Neural crest cell (in vitro differentiated cells): ENCODE data around the gene CHMP4A. TPM values are rescaled to one million over a fixed set of nuclear protein-coding genes. Genes with fewer than 3 reads are reported as not detected.

Experiments used
- DNase-seq: peaks from one replicate; pipeline ENCODE4 v3.0.0; 2021; ENCODE audit warnings: low read depth, mixed read lengths, low spot score
- H3K27ac Mint-ChIP-seq: one replicate; pipeline ENCODE4 v1.8.0; 2021; ENCODE audit warnings: mild to moderate bottlenecking, mixed read lengths; ENCODE audit not compliant: unreplicated experiment
- H3K27me3 Mint-ChIP-seq: 2 replicates; pipeline ENCODE4 v1.8.0; 2021; ENCODE audit warnings: low read depth, mild to moderate bottlenecking, mixed read lengths
- H3K36me3 Mint-ChIP-seq: 2 replicates; pipeline ENCODE4 v1.8.0; 2021; ENCODE audit warnings: low read depth, mild to moderate bottlenecking, mixed read lengths
- H3K4me1 Mint-ChIP-seq: 2 replicates; pipeline ENCODE4 v1.8.0; 2021; ENCODE audit warnings: mixed read lengths
- H3K4me3 Mint-ChIP-seq: one replicate; pipeline ENCODE4 v1.8.0; 2021; ENCODE audit warnings: mild to moderate bottlenecking, mixed read lengths
- H3K9me3 Mint-ChIP-seq: 2 replicates; pipeline ENCODE4 v1.8.0; 2021; ENCODE audit warnings: mixed read lengths
- CTCF ChIP-seq: fragments of 200-600 bp; sonication (generic); conservative IDR thresholded peaks from 2 replicates; pipeline ENCODE4 v1.5.0; 2021; ENCODE audit warnings: antibody characterized with exemption, mild to moderate bottlenecking
- total RNA-seq: library from RNA; stranded (reverse); gene quantifications from 2 replicates; pipeline ENCODE4 v1.2.1, GENCODE V29; 2021

CHMP4A gene
- total RNA-seq, 1 donor from 2014 or later, result 44.7 TPM

- H3K27me3 Mint-ChIP-seq, result no peaks in the 10 kb centered on the region
- no peaks in the 10 kb centered on the region for H3K36me3 Mint-ChIP-seq
- no peak overlapping the region for H3K4me3 Mint-ChIP-seq
- DNase-seq, result no peak
- H3K4me1 Mint-ChIP-seq, result no peaks in the 10 kb centered on the region
- no peaks in the 10 kb centered on the region for H3K9me3 Mint-ChIP-seq
- TF ChIP-seq CTCF, result no peak
- no peak overlapping the region for H3K27ac Mint-ChIP-seq
These were observed 42.1 kb upstream of the CHMP4A start for GRCh38 chr14:24255438-24255837.

- Mint-ChIP-seq H3K36me3 (no peaks in the 10 kb centered on the region), H3K9me3 (no peaks in the 10 kb centered on the region), H3K4me1 (no peaks in the 10 kb centered on the region), H3K27me3 (no peaks in the 10 kb centered on the region), H3K27ac (no peak overlapping the region), H3K4me3 (no peak overlapping the region)
- no peak for TF ChIP-seq CTCF
- DNase-seq, result no peak
These were observed 41.5 kb upstream of the CHMP4A start for GRCh38 chr14:24254630-24255392.

- Mint-ChIP-seq H3K27me3 (no peaks in the 10 kb centered on the region), H3K27ac (no peak overlapping the region), H3K9me3 (no peaks in the 10 kb centered on the region), H3K4me3 (no peak overlapping the region), H3K4me1 (no peaks in the 10 kb centered on the region), H3K36me3 (no peaks in the 10 kb centered on the region)
- TF ChIP-seq CTCF, result no peak
- no peak for DNase-seq
These were observed 40.6 kb upstream of the CHMP4A start for GRCh38 chr14:24253936-24254335.

- no peak for DNase-seq
- TF ChIP-seq CTCF, result no peak
- H3K27me3 Mint-ChIP-seq, result no peaks in the 10 kb centered on the region
- H3K9me3 Mint-ChIP-seq, result no peaks in the 10 kb centered on the region
- H3K27ac Mint-ChIP-seq, result no peak overlapping the region
- H3K4me1 Mint-ChIP-seq, result no peaks in the 10 kb centered on the region
- H3K4me3 Mint-ChIP-seq, result no peak overlapping the region
- H3K36me3 Mint-ChIP-seq, result no peaks in the 10 kb centered on the region
These were observed 39.2 kb upstream of the CHMP4A start for GRCh38 chr14:24252289-24253124.

- Mint-ChIP-seq H3K4me1 (no peaks in the 10 kb centered on the region), H3K36me3 (no peaks in the 10 kb centered on the region), H3K27me3 (no peaks in the 10 kb centered on the region), H3K4me3 (no peak overlapping the region), H3K27ac (no peak overlapping the region), H3K9me3 (no peaks in the 10 kb centered on the region)
- no peak for DNase-seq
- TF ChIP-seq CTCF, result no peak
These were observed 38.6 kb upstream of the CHMP4A start for GRCh38 chr14:24251880-24252288.
